GM18867 (cell line): ENCODE measurements around the gene PTPRT.
"Not testable (repeated sequence)": the region's sequence is repeated elsewhere in the genome, so short reads cannot be mapped to it uniquely, and the experiment has no call there.

Experiments used
- ATAC-seq: cut with Tn5 transposase; IDR thresholded peaks from one replicate; pipeline ENCODE4 v1.9.1; 2021; ENCODE audit warnings: mild to moderate bottlenecking, moderate library complexity; ENCODE audit not compliant: unreplicated experiment

PTPRT gene

GRCh38 chr20:43187476-43188233 lies 2.1 kb downstream of the PTPRT start:
- no peak for ATAC-seq

DNA sequence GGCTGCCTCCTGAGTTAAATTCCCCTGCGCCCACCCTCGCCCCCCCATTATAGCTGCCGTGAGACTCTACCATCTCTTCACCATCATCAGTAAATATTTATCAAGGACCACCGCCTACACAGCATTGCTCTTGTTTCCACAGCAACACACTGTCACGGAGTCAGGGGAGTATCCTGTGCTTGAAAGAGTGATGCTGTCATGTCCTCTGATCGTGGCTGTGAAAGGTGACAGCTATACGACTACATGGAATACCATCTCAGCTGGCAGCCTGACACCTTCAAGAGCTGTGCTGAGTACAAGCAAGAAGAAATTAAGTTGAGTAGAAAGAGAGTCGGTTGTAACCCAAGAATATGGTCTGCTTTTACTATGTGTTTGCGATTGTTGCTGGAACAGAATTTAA lies 3.4 kb downstream of the PTPRT start:
- no peak for ATAC-seq

DNA sequence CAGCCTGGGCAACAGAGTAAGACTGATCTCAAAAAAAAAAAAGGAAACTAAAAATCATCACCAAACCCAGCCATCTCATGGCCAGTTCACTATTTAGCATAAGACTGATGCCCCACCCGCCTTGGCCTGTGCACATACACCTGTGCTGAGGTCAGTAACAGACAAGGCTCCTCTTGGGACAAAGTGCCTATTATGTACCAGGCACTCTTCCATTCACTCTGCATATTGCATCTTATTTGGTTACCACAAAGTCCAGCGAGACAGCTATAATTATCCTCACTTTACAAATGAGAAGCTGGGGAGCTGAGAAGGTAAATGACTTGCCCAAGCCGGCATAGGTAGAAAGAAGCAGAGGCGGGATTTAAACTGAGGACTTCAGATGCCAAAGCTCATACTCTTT lies 3.8 kb downstream of the PTPRT start:
- ATAC-seq: no peak

DNA sequence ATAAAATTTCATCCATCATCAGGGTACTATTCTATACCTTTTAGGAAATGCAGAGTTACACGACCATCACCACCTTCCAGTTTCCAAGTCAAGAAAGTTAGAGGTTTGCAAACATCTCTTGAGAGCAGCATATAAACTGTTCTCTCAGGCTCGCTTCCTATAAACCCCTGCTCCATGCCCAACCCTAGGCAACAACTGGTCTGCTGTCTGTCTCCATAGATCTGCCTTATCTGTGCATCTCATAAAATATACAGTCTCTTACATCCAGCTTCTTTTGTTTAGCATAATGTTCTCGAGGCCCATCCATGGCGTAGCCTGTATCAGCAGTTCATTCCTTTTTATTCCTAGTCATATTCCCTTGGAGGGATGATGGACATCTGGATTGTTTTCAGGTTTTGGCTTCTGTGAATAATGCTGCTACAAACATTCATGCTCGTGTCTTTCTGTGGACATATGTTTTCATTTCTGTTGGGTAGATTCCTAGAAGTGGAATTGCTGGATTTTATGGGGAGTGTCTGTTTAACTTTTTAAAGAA lies 6.1 kb downstream of the PTPRT start:
- ATAC-seq: no peak

DNA sequence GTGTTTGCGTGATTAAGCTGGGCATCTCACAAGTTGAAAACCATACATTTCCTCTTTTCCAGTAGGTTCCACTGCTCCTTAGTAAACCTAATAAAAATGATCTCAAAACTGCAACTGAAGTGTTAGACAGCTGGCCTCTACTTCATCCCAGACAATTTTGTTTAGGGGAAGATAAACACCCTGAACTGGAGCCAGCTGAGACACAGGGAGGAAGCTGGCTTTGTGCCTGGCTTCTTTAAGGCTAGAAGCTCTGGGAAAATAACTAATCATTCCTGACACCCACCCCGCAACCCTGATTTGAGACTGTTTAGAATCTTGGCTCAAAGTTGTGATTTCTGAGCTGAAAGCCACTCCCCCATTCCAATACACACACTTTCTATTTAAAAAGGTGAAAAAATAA lies 11.6 kb downstream of the PTPRT start:
- no peak for ATAC-seq

GRCh38 chr20:43176726-43177125 lies 13.0 kb downstream of the PTPRT start:
- ATAC-seq: no peak

DNA sequence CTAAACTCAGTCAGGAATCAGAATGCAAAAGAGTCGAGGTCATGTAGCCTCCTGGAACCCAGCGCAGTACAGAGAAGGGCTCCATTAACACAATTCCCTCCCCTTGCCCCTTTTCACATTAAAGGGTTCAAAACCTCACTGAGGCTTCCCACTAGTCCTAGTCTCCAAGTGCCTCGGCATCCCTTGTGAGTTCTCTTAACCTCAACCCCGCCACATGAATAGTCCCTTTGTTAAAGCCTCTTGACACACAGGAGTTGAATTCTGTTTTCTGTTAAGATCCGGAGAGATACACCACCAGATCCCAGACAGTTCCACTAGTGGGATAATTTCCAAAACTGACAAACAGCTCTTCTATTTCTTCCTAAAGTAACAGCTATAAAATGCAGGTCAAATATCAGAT lies 17.8 kb downstream of the PTPRT start:
- no peak for ATAC-seq

DNA sequence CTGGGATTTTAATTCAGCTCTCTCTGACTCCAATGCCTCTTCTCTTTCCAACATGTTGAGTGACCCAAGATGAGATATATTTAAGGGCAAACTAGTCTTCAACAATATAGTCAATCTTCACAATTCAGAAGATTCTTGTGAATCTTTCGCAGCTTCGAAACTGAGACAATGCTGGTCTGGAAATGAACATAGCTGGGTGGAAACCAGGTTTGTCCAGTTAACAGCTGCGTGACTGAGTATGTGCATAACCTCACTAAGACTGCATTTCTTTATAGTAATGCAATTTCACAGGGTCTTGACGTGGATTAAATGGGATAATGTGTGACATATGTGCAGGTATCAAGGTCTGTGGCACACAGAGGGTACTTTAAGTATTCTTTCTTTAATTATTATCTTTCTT lies 18.9 kb downstream of the PTPRT start:
- no peak for ATAC-seq

DNA sequence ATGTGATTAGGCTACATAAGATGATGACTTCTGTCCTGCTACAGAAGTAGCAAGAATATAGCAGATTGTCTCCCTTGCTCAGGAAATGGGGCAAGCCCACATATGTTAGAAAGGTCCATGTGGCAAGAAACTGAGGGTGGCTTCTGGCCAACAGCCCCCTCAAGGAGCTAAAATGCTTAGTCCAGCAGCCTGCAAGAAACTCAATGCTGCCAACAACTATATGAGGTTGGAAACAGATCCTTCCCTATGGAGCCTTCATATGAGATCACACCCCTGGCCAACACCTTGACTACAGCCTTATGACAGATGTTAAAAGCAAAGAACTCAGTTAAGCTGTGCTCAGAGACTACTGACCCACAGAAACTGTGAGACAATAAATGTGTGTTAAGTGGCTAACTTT lies 22.1 kb downstream of the PTPRT start:
- ATAC-seq: no peak

DNA sequence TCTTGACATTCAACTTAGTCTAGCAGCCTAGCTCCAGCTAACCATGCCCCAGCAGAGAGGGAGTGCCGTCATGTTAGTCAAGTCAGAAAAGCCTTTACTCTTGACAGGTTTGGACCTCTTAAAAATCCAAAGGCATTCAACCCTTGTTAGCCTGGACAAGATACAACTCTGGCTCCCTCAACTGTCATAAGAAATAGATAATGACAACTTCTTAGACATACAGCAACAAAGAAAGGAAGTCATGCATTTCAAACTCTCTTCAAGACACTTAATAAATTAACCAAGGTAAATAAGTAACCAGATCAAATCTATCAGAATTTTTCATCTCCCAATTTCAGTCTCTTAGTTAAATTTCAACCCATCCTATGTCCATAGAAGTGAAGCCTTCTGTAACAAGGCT lies 22.7 kb downstream of the PTPRT start:
- no peak for ATAC-seq

GRCh38 chr20:43165611-43166010 lies 24.1 kb downstream of the PTPRT start:
- ATAC-seq: no peak

- not testable (repeated sequence) for ATAC-seq
These were observed 25.0 kb downstream of the PTPRT start for GRCh38 chr20:43164736-43165135.

- ATAC-seq: no peak
These were observed 28.0 kb downstream of the PTPRT start for GRCh38 chr20:43161716-43162115.

GRCh38 chr20:43160941-43161340 lies 28.8 kb downstream of the PTPRT start:
- no peak for ATAC-seq

- ATAC-seq: no peak
These were observed 29.7 kb downstream of the PTPRT start for GRCh38 chr20:43159994-43160393.

- no peak for ATAC-seq
These were observed 34.2 kb downstream of the PTPRT start for GRCh38 chr20:43155366-43156100.

DNA sequence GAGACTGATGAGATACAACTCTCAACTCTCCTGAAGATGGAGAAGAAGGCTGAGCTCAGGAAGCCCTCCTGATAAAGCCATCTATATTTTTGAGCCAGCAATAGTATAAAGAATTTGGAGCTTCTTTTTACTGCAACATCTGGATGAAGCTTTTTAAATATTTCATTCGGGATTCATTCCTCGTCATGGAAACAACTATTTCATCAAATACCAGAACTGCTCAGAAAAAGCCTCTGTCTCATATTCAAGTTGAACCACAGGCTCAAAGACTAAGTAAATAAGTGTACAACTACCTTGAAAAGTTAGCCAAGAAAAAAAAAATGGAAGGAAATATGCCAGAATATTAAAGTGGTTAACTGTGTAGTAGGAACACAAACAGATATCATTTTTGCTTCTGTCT lies 37.8 kb downstream of the PTPRT start:
- no peak for ATAC-seq

- no peak for ATAC-seq
These were observed 38.5 kb downstream of the PTPRT start for GRCh38 chr20:43151256-43151655.

GRCh38 chr20:43140726-43141125 lies 49.0 kb downstream of the PTPRT start:
- no peak for ATAC-seq

DNA sequence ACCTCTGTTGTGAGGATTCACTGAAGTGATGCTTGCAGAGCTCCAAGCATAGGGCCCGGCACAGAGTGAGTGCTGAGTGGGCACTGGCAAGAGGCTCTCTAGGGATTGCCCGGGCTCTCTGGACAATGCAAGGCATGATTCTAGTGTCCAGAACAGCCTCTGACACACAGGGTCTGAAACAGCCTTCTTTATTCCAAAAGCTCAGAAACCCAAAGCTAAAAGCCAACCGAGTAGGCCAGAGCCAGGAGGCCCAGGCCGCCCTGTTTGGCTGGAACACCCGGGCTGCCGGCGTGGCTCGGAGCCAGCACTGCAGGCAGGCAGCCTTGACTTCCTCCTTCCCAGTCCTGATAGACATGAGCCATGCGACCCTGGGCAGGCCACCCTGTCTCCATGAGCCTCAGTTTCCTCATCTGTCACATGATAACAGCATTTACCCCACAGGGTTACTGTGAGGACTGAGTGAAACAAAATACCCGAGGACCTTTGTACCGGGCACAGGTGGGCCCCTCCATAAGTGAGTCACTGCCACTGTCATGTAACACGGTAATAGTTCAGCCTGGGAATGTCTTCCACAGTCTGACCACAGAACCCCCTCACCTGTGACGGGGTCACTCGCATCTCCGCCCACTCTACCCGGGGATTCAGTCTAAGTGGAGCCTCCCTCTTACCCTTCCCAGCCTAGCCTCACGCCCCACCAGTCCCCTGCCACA lies 51.5 kb downstream of the PTPRT start:
- ATAC-seq: no peak

DNA sequence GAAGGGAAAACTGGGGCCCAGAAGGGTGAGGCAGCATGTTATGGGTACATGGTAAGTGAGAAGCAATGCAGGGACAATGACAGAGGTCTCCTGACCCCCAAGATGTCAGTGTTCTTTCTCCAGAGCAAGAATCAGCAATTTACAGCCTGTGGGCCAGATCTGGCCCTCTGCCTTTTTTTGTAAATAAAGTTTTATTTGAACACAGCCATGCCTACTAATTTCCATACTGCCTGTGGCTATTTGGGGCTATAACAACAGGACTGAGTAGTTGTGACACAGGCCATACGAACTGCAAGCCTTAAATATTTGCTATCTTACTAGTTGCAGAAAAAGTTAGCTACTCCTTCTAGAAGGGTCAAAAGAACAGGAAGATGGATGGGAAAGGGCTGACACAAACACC lies 52.5 kb downstream of the PTPRT start:
- ATAC-seq: no peak

GRCh38 chr20:43124241-43124640 lies 65.5 kb downstream of the PTPRT start:
- ATAC-seq: no peak
